LNCAP (cell line): Measurements from ENCODE around the gene SMARCA5.

Experiments
- CTCF ChIP-seq: fragments of 450-650 bp; IDR thresholded peaks from 2 replicates; pipeline ENCODE4 v1.5.1; 2017; ENCODE audit warnings: mild to moderate bottlenecking

The SMARCA5 gene

GRCh38 chr4:143539670-143540023, 26.1 kb downstream of the SMARCA5 start:
- no peak for TF ChIP-seq CTCF

- TF ChIP-seq CTCF: no peak
These were observed 36.4 kb downstream of the SMARCA5 start for GRCh38 chr4:143549928-143550327.

- TF ChIP-seq CTCF: no peak
These were observed 41.5 kb downstream of the SMARCA5 start for GRCh38 chr4:143554728-143555597.

DNA sequence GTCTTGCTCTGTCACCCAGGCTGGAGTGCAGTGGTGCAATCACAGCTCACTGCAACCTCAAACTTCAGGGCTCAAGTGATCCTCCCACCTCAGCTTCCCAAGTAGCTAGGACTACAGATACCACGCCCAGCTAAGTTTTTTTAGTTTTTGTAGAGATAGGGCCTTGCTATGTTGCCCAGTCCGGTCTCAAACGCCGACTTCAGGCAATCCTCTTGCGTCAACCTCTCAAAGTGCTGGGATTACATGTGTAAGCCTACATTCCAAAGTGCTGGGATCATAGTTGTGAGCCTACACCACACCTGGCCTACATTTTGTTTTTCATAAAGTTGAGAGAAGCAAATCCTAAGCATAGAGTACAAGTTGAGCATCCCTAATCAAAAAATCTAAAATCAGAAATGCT, 42.2 kb downstream of the SMARCA5 start:
- no peak for TF ChIP-seq CTCF

DNA sequence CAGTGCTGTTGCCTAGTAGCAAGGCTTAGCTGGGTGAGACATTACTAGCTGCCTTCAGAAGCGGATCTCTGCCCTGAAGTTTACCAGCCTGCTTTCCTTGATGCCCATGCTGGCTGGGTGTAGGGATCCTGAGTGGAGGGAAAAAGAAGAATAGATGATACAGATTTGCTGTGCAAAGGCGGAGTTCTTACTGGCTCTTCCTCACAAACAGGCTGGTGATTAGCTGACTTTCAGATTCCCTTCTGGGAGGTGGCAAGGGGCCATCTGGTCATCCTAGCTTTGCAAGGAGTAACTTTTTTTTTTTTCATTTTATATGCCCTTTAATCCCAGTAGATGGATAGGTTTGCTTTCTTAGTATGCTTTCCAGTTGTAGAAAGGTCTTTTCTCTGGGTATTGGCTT, 44.8 kb downstream of the SMARCA5 start:
- TF ChIP-seq CTCF: no peak

DNA sequence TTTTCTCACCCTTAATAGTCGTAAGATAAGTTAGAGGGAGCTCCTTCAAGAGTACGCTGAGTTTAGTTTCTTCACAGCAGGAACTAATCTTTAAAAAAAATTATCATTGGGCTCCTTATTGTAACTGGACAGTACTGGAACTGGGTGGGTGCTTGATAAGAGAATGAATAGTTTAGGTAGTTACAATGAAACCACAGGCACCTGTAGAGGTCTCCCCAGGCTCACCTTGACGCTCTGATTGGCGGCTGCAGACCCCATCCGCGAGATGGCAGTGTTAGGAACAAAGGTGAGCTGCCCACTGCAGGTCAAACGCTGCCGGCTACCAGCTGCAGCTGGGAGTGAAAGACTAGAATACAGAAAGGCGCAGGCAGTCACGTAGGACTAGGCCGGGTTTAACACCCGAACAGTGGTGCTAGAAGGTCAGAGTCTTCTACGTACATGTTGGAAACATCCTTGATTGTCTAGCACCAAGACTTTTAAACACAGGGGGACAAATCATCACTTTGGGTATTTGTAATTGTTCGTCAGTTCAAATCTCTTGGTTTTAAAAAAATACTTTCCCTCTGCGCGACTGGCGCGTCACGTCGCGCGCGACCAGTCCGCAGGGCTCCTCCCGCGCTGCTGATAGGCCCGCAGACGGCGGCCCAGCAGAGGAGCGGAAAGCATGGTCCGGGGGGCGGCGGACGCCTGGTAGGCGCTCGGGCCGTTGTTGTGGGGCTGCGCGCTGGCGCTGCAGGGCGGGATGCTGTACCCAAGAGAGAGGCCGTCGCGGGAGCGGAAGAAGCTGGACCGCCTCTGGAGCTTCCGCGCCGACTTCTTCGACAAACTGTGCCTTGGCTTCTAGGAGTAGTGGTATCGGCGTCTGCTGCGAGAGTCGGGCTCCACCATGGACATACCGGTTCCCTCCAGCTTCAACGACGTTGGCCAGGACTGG, 45.6 kb downstream of the SMARCA5 start:
- TF ChIP-seq CTCF: peak; percentile 78

DNA sequence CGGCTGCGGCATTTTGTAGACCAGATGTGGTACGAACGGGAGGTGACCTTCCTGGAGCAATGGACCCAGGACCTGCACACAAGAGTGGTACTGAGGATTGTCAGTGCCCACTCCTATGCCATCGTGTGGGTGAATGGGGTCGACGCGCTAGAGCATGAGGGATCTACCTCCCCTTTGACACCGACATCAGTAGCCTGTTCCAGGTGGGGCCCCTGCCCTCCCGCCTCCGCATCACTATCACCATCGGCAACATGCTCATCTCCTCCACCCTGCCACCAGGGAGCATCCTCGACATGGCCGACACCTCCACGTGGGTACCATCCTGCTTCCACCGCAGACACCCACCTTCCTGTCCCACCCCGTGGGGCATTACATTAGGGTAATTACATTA, 46.2 kb downstream of the SMARCA5 start:
- no peak for TF ChIP-seq CTCF
